Fibroblast of skin of left biceps (primary cell): ENCODE data around the gene FSTL1.

Source experiments
- DNase-seq, 2 experiments: peaks; one replicate each; pipeline ENCODE4 v3.0.0-alpha.2; 2013; ENCODE audit warnings: low read depth in 2 of 2

Gene FSTL1

GRCh38 chr3:120353463-120353862, 97.3 kb downstream of the FSTL1 start:
- no peak for DNase-seq

- no peak for DNase-seq
These were observed 98.8 kb downstream of the FSTL1 start for GRCh38 chr3:120352017-120352416.

GRCh38 chr3:120350401-120350941, 100.3 kb downstream of the FSTL1 start:
- DNase-seq: no peak

DNA sequence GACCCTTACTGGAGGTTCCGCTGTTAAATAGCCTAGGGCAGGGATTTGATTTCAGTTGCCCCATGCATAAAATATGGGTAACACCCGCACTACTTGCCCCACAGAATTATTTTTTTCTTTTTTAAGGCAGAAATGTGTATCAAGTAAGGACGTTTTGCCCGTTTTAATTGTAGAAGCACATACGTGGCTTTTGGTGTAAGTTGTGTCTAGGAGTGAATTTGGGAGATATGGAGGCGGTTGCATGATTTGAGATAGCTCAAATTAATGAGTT, 101.0 kb downstream of the FSTL1 start:
- DNase-seq: no peak

DNA sequence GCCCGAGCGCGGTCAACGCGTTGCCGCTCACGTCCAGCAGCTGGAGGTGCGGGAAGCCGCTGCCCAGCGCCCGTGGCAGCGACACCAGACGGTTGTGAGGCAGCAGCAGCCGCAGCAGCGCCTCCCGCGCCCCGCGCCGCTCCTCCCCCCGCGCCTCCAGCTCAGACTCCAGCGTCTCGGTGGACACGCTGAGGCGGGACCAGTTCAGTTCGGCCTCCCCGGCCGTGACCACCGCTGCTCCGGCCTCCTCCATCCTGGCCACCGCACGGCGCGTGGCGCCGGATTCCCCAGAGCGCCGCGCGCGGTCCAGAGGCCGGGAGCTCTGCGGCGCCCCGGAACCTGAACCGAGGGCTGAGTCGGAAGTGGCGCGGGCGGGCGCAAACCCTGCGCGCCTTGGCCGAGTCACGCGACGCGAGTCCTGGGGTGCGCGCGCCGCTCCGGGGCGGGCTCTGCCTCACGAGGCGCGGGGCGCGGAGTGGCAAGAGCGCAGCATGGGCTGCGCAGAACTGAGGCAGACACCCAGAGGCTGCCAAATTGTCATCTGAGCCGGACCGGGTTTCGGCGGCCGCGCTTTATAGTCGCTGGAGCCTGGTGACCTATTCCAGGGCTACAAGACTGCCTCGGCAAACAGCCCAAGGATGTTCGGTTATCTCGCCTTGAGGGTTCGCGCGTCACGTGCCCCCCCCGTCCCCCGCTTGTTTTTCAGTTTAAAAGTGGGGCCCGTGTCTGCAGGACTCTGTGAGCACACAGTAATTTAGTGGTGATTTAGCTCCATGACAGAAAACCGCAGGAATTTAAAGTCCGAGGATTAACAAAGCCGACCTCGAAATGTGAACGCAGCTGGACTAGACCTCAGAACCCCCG, 101.6 kb downstream of the FSTL1 start, which contains the start of gene LRRC58:
TSS of gene LRRC58 (minus strand) at position 364 of the 864 bp plus-strand sequence. CDS start at position 253, 111 bp downstream.
- DNase-seq: peak; percentile 78 to 80

GRCh38 chr3:120348065-120348990, 102.5 kb downstream of the FSTL1 start:
- DNase-seq: no peak

- no peak for DNase-seq
These were observed 106.4 kb downstream of the FSTL1 start for GRCh38 chr3:120344349-120344748.
